ENCODE results near the gene ADAMTS18.

The ADAMTS18 gene

DNA sequence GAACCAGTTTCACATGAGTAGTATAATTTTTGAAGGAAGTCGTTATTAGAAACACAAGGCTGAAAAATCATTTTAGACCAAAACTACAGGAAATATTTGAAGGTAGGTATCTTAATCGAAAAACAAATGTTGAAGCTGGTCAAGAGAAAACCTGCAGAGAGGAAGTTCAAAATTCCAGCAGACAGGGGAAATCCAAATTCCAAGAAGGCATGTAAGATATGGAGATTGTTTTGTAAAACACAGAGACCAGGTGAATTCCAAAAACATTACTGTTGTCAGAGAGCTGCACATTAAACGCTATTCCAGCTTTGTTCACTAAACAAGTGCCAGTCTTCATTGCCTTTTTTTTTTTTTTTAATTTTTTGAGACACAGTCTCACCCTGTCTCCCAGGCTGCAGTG is 38.4 kb downstream of the ADAMTS18 start:
- no peak for DNase-seq (ENCODE audit: low read depth)

GRCh38 chr16:77394699-77395098 is 40.1 kb downstream of the ADAMTS18 start:
- DNase-seq (ENCODE audit: low read depth): no peak

- no peak for DNase-seq (ENCODE audit: low read depth)
Measured at GRCh38 chr16:77393955-77394354, 40.9 kb downstream of the ADAMTS18 start.

GRCh38 chr16:77387815-77388209 is 47.0 kb downstream of the ADAMTS18 start:
- no peak for DNase-seq (ENCODE audit: low read depth)

- DNase-seq (ENCODE audit: low read depth): no peak
Measured at GRCh38 chr16:77386831-77387814, 47.7 kb downstream of the ADAMTS18 start.

GRCh38 chr16:77385481-77385880 is 49.4 kb downstream of the ADAMTS18 start:
- no peak for DNase-seq (ENCODE audit: low read depth)

GRCh38 chr16:77383606-77384187 is 51.1 kb downstream of the ADAMTS18 start:
- no peak for DNase-seq (ENCODE audit: low read depth)

GRCh38 chr16:77376358-77376757 is 58.5 kb downstream of the ADAMTS18 start:
- no peak for DNase-seq (ENCODE audit: low read depth)

GRCh38 chr16:77375396-77375795 is 59.4 kb downstream of the ADAMTS18 start:
- DNase-seq (ENCODE audit: low read depth): no peak

DNA sequence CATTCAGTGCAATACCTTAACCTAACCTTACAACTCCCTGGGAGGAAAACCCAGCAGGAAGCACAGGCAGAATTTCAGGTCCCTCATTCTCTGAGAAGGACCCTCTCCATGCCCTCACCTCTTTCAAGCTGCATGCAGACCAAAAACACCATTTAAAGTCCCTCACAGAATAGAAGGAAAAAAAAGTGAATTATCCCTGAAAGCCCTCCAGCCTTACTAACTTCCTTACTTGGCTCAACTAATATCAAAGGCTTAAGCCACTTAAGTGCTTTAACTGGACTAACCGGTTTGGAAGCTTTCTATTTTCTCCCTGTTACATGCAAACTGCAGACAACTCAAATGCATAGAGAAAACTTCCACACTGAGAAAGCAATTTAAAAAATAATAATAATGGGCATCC is 60.5 kb downstream of the ADAMTS18 start:
- no peak for DNase-seq (ENCODE audit: low read depth)

- DNase-seq (ENCODE audit: low read depth): no peak
Measured at GRCh38 chr16:77373726-77374125, 61.1 kb downstream of the ADAMTS18 start.

- no peak for DNase-seq (ENCODE audit: low read depth)
Measured at GRCh38 chr16:77364770-77365169, 70.1 kb downstream of the ADAMTS18 start.

- no peak for DNase-seq (ENCODE audit: low read depth)
Measured at GRCh38 chr16:77359065-77359502, 75.8 kb downstream of the ADAMTS18 start.

- no peak for DNase-seq (ENCODE audit: low read depth)
Measured at GRCh38 chr16:77353587-77354263, 81.1 kb downstream of the ADAMTS18 start.

DNA sequence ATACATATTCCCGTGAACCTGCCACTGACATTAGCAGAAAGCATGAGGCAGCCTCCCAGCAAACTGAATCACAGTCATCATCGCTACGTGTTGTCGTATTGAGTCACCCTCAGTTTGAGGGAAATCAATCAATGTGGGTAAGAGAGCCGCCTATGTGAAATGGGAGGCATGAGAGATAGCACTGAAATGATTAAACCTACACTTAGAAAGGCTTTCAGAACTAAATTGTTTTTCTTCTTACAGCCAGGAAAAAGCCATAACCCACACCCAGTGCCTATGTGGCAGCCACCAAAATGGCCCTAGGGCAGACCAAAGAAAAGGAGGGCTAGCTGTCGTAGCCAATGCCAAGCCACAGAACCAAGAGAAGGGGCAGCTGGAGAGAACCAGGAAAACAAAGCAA is 90.5 kb downstream of the ADAMTS18 start:
- DNase-seq (ENCODE audit: low read depth): no peak

DNA sequence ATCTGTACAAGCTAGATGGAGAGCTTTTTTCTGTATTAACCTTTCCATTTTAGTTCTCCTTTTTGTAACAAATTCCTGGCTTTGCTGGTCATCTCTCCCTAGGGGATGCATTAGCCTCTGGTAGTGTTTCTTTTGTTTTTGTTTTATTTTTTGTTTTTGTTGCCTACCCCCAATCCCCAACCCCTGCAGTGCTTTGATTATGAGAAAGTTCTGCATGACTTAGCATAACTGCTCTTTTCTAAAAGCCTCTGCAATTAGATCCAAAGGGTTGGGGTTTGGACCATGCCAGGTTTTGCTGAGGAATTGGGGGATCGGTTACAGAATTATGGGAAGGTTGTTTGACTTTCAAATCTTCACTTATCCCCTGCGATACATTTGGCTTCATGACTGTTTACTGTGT is 98.2 kb downstream of the ADAMTS18 start:
- no peak for DNase-seq (ENCODE audit: low read depth)

DNA sequence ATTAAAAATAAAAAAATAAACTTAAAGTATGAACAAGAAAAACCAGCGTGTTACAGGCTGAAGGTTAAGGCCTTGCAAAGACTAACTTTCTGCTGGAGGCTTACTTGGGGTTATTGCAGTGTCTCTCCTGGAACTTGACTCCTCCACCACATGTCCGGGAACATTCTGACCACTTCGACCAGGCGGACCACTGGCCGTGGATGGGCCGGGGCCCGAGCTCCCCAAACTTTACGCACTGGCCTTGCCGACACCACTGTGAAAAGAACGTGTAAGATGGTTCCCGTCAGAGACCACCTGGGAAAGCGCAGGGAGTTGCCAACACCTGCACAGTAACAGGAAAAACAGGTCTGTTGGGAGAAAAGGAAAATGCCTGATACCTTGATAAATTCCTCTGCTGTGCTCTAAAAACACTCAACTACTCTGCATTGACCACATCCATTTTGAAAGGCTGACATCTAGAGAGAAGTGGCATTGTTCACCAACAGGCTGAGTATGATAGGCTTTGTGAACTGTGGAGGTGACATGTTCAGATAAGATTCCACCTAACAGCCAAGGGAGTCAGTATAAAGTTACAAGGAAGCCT is 99.1 kb downstream of the ADAMTS18 start:
- no peak for DNase-seq (ENCODE audit: low read depth)

DNA sequence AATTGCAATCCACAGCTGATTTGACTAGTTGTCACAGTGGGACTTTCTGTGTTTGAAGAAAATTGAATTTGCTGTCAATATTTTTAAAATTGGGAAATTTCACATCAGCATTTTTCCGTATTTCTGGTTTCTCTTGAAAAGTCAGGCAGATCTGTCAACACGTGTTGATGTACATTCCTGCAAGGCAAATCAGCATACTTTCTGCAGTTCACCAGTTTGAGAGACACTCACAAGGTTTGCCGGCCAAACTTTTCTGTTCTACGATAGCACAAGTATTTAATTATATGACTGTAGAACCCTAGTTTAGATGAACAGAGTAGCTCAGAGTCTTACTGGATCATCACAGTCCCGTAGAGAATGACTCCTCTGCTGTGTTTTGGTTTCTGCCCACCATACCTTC is 102.0 kb downstream of the ADAMTS18 start:
- DNase-seq (ENCODE audit: low read depth): no peak

- no peak for DNase-seq (ENCODE audit: low read depth)
Measured at GRCh38 chr16:77331802-77332586, 102.8 kb downstream of the ADAMTS18 start.

DNA sequence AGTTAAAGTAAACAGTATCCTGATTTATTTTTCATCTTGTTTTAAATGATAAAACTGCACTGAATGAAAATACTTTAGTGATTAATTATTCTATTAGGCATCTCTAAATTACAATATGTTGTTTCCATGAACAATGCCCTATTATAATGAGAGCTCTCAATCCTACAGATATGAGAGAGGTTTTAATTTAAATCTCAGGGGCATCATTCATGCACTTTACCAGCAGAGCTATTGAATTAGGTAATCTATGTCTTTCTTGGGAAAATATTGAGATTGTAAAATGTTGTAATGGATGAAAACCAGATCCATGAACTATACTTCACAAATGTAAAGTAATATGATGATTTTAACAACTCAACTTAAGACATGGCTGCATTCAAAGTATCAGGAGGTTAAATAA is 103.8 kb downstream of the ADAMTS18 start:
- DNase-seq (ENCODE audit: low read depth): no peak

GRCh38 chr16:77330332-77331042 is 104.3 kb downstream of the ADAMTS18 start:
- no peak for DNase-seq (ENCODE audit: low read depth)
